K562 (cell line): Measurements from ENCODE around the gene ARPC2. TPM values are rescaled to one million over a fixed set of nuclear protein-coding genes. Genes with fewer than 3 reads are reported as not detected.

ENCODE experiments used
- ATAC-seq: fragments of 200-7000 bp; cut with Tn5 transposase; 3 replicates; pipeline ENCODE4 v1.9.1; 2020; ENCODE audit warnings: moderate library complexity
- BruUV-seq: library from RNA; stranded (reverse); fragments of 400-500 nt; replicated peaks from 2 replicates; lab custom pipeline; 2021; lab: Mats Ljungman, UMichigan
- CTCF ChIA-PET: fragments of 300-600 bp; formaldehyde crosslinking; extraction: SDS; loops from one replicate; lab custom pipeline; 2021; ENCODE audit warnings: low intra/inter-chr PET ratio; lab: Yijun Ruan, JAX
- POLR2A ChIA-PET: fragments of 300-600, 350-650 bp; sonication (Branson Sonifier 250); formaldehyde crosslinking; extraction: SDS; loops from one replicate; lab custom pipeline; 2021; ENCODE audit warnings: antibody characterized with exemption, inconsistent platforms; lab: Yijun Ruan, JAX
- DNase-seq, 4 experiments: peaks; one replicate each; pipeline versions ENCODE4 v3.0.0 to v3.0.0-alpha.2; 2011 to 2018; ENCODE audit warnings: low spot score in 3 of 4, mixed read lengths in 3 of 4; ENCODE audit errors: extremely low read depth in 1 of 4
- FAIRE-seq: peaks from 2 replicates; lab custom pipeline; 2011; peaks lifted over from hg19 to GRCh38; lab: Jason Lieb, UNC
- H2AFZ ChIP-seq: 2 replicates; pipeline ENCODE4 v1.6.0; 2011; ENCODE audit warnings: low read depth, low read length, control low read depth, inconsistent platforms
- H3K27ac ChIP-seq: fragments of 200-600 bp; 3 replicates; pipeline ENCODE4 v1.8.0; 2011; ENCODE audit warnings: low read depth, mild to moderate bottlenecking, control low read depth, inconsistent platforms, low read length, moderate library complexity, mixed read lengths; ENCODE audit errors: extremely low read depth
- H3K27me3 ChIP-seq, 2 experiments: fragments of 300-600 bp in 1 of 2; 2 replicates in 1 of 2; 3 replicates in 1 of 2; pipeline versions ENCODE4 v1.6.0 to v1.8.0; 2011; ENCODE audit warnings: inconsistent platforms in 2 of 2, low read length in 2 of 2, mild to moderate bottlenecking in 1 of 2, mixed read lengths in 1 of 2, moderate library complexity in 1 of 2; ENCODE audit not compliant: control insufficient read depth in 2 of 2, insufficient read depth in 2 of 2
- H3K36me3 ChIP-seq: fragments of 300-600 bp; 3 replicates; pipeline ENCODE4 v1.8.0; 2011; ENCODE audit warnings: mild to moderate bottlenecking, low read length, inconsistent platforms; ENCODE audit not compliant: control insufficient read depth, insufficient read depth
- H3K4me1 ChIP-seq, 2 experiments: fragments of 200-600 bp in 1 of 2; replicated peaks in 1 of 2; 2 replicates in 1 of 2; 3 replicates in 1 of 2; pipeline versions ENCODE4 v1.5.1 to v1.8.0; 2011; ENCODE audit warnings: inconsistent platforms in 2 of 2, low read length in 2 of 2, mild to moderate bottlenecking in 1 of 2, mixed read lengths in 1 of 2, moderate library complexity in 1 of 2; ENCODE audit not compliant: control insufficient read depth in 2 of 2, insufficient read depth in 2 of 2
- H3K4me2 ChIP-seq: 2 replicates; pipeline ENCODE4 v1.6.1; 2011; ENCODE audit warnings: low read length, control low read depth, inconsistent platforms, mixed read lengths; ENCODE audit not compliant: insufficient read depth
- H3K4me3 ChIP-seq: fragments of 200-600 bp; sonication (generic), shearing (Covaris generic); 2 replicates; pipeline ENCODE4 v1.5.1; 2016; ENCODE audit warnings: control low read depth, inconsistent platforms
- H3K79me2 ChIP-seq: fragments of 200-600 bp; 3 replicates; pipeline ENCODE4 v1.8.0; 2011; ENCODE audit warnings: low read length, inconsistent platforms; ENCODE audit not compliant: control insufficient read depth, insufficient read depth
- H3K9ac ChIP-seq, 2 experiments: 2 replicates each; pipeline versions ENCODE4 v1.6.0 to v1.6.1; 2011; ENCODE audit warnings: low read depth in 2 of 2, low read length in 2 of 2, control low read depth in 1 of 2, inconsistent platforms in 1 of 2, mild to moderate bottlenecking in 1 of 2, mixed read lengths in 1 of 2; ENCODE audit not compliant: insufficient read depth in 1 of 2
- H3K9me1 ChIP-seq: one replicate; pipeline ENCODE4 v1.6.0; 2011; ENCODE audit warnings: inconsistent platforms, mild to moderate bottlenecking, low read length, moderate library complexity; ENCODE audit not compliant: control insufficient read depth, insufficient read depth
- H3K9me3 ChIP-seq: replicated peaks from 2 replicates; pipeline ENCODE4 v1.5.1; 2011; ENCODE audit warnings: low read depth, low read length, inconsistent platforms; ENCODE audit not compliant: control insufficient read depth, insufficient read depth
- H4K20me1 ChIP-seq: replicated peaks from 2 replicates; pipeline ENCODE4 v1.6.1; 2011; ENCODE audit warnings: low read length, inconsistent platforms, mixed read lengths; ENCODE audit not compliant: control insufficient read depth, insufficient read depth
- ELK1 ChIP-seq: sonication (generic); formaldehyde crosslinking; IDR thresholded peaks from 2 replicates; pipeline ENCODE4 v1.8.1; 2022; ENCODE audit warnings: missing genetic modification reagents
- GTF2A2 ChIP-seq: IDR thresholded peaks from 2 replicates; pipeline ENCODE4 v1.6.1; 2016; ENCODE audit warnings: mild to moderate bottlenecking, missing genetic modification characterization, missing compliant biosample characterization
- MAFG ChIP-seq: fragments of 450-650 bp; conservative IDR thresholded peaks from 2 replicates; pipeline ENCODE4 v1.6.1; 2016; ENCODE audit warnings: missing genetic modification characterization, missing compliant biosample characterization
- RBFOX2 ChIP-seq: fragments of 200-400 bp; formaldehyde crosslinking; IDR thresholded peaks from 2 replicates; pipeline ENCODE4 v1.6.1; 2017; ENCODE audit warnings: low read depth, mild to moderate bottlenecking, low read length, moderate library complexity
- WGBS: fragments of 100-300 bp; shearing (Covaris generic); methylation state at CpG from one replicate; pipeline ENCODE4 v1.1.6; 2016; ENCODE audit warnings: low coverage, mixed read lengths; ENCODE audit not compliant: insufficient coverage; ENCODE audit errors: missing lambda C conversion rate; 5-methylcytosine and 5-hydroxymethylcytosine counted together
- in situ Hi-C: fragments of 300-500 bp; cut with MboI; formaldehyde crosslinking; loops from 4 replicates; pipeline ENCODE4 v1.15.0; 2018; ENCODE audit warnings: inconsistent platforms, mixed read lengths
- intact Hi-C: fragments of 100-400 bp; cut with micrococcal nuclease; formaldehyde crosslinking; loops from 2 replicates; pipeline ENCODE4 v1.14.2; 2022
- polyA plus RNA-seq, 8 experiments: library from polyadenylated mRNA; depleted of rRNA in 4 of 8; stranded (reverse) in 5 of 8; unstranded in 3 of 8; fragments of >200 nt; fragmentation: Nextera tagmentation in 2 of 8; fragmentation: Illumina TruSeq in 1 of 8; extraction: Ambion mirVana in 2 of 8; extraction: Trizol in 1 of 8; gene quantifications; 2 replicates each; pipeline versions ENCODE4 v1.2.1 to v1.2.3, GENCODE V29; 2011 to 2014; ENCODE audit warnings: inconsistent platforms in 1 of 8, missing spikeins in 1 of 8
- total RNA-seq, 7 experiments: library from RNA; depleted of rRNA in 6 of 7; stranded (reverse); fragments of >200 nt in 6 of 7; fragmentation: Illumina TruSeq in 2 of 7; extraction: Trizol in 2 of 7; gene quantifications; 2 replicates each; pipeline versions ENCODE4 v1.2.1 to v1.2.3, GENCODE V29; 2011 to 2021; ENCODE audit warnings: low replicate concordance in 1 of 7

ARPC2 gene
- total and polyA plus RNA-seq, 9 of the 15 experiments (the other 6 are each of a cell fraction or from before 2014, with no cell fraction given) = 81.9 to 187 (median 103) TPM

DNA sequence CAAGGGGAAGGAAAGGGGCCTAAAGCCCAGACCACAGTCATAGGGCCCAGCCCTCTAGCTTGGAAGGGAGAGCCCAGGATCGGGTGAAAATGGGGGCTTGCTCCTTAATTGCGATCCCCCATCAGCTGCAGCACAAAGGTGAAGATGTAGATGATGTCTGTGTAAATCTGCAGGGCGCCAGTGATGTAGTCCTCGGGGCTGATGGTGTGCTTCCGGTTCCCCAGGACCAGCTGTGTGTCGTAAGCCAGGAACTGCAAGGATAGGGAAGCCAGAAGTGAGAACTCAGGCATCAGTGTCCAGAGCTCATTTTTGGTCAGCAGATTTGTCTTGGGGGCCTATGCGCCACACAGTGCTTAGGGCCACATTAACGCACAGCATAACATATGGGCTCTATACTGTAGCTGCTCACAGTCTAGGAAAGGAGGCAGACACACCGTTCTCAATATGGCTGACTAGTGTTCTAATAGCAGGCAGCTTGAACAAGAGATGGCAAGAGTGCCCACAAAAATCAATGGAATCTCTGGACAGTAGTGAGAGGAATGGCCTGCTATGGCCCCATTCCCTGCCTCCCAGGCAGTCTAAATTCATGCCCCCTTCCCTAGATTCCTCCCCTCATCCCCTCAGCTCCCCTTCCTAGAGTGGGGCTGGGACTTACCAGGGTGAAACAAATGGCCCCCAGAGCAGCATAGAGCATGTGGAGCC lies 58.5 kb downstream of the ARPC2 start:
- Histone ChIP-seq H3K27ac (no peak overlapping the region; the same call in 2 of the 3 replicates), H3K4me2 (no peak overlapping the region), H4K20me1 (0 out of 2 replicates have a peak, but pooled peaks cover 5% of the 10 kb centered on the region), H3K4me3 (no peak overlapping the region), H3K27me3 (no peaks in the 10 kb centered on the region), H3K79me2 (peaks cover 12% of the 10 kb centered on the region), H2AFZ (no peak overlapping the region), H3K36me3 (peaks cover 80% of the 10 kb centered on the region), H3K9me3 (no peaks in the 10 kb centered on the region), H3K9ac (no peak overlapping the region), H3K4me1 (peaks cover 0 to 24% of the 10 kb centered on the region in 2 experiments; a peak in 3 of 5 replicates), H3K9me1 (no peaks in the 10 kb centered on the region)
- POLR2A ChIA-PET = interaction anchor here (0.8 to 2.7 kb wide), 5 partner anchors 9 to 119 kb away, joined by 3 to 19 read pairs (median 10); no protein-coding TSS in a partner anchor
- WGBS = 79% methylated on average over 9 of the region's 9 CpGs
- intact Hi-C loops (loop anchor here (10.0 kb wide), 1 partner anchor 369 kb away; no protein-coding TSS in a partner anchor), in situ Hi-C loops (no loop called here)
- TF ChIP-seq ELK1 = no peak
- peak; percentile 29; the same call in 1 of the 2 replicates for TF ChIP-seq RBFOX2
- no peak for TF ChIP-seq GTF2A2 (tag)
- TF ChIP-seq MAFG (tag) = no peak
- CTCF ChIA-PET = no interaction called here
- ATAC-seq = no peak
- no peak for FAIRE-seq
- no TSS peak for BruUV-seq
- no peak for DNase-seq
